ENCODE measurements around the gene BNIPL. TPM values are rescaled to one million over a fixed set of nuclear protein-coding genes. Genes with fewer than 3 reads are reported as not detected.

Gene BNIPL
- total RNA-seq, 1 experiment from 2014 or later, result 0.22 TPM

GRCh38 chr1:151035167-151035566 is 1.2 kb upstream of the BNIPL start:
- DNase-seq, result no peak

GRCh38 chr1:151037032-151037431 is 646 bp downstream of the BNIPL start:
- Histone ChIP-seq H3K27me3 (no peaks in the 10 kb centered on the region), H3K4me1 (no peaks in the 10 kb centered on the region), H3K4me3 (no peak overlapping the region), H3K9me3 (replicated peaks) (no peaks in the 10 kb centered on the region), H3K36me3 (no peaks in the 10 kb centered on the region; the same call in 1 of the 2 replicates), H3K27ac (no peak overlapping the region)
- no peak for DNase-seq

More at GRCh38 chr1:151035167-151035566, 1.2 kb upstream of the BNIPL start:
- H3K27ac ChIP-seq, result no peak overlapping the region
- no peaks in the 10 kb centered on the region for H3K4me1 ChIP-seq
- H3K4me3 ChIP-seq, result no peak overlapping the region
- H3K9me3 ChIP-seq (replicated peaks), result no peaks in the 10 kb centered on the region
- H3K36me3 ChIP-seq, result no peaks in the 10 kb centered on the region; the same call in 1 of the 2 replicates
- no peaks in the 10 kb centered on the region for H3K27me3 ChIP-seq

GRCh38 chr1:151039521-151039920 is 3.1 kb downstream of the BNIPL start:
- Histone ChIP-seq H3K36me3 (no peaks in the 10 kb centered on the region), H3K4me1 (no peaks in the 10 kb centered on the region)

DNA sequence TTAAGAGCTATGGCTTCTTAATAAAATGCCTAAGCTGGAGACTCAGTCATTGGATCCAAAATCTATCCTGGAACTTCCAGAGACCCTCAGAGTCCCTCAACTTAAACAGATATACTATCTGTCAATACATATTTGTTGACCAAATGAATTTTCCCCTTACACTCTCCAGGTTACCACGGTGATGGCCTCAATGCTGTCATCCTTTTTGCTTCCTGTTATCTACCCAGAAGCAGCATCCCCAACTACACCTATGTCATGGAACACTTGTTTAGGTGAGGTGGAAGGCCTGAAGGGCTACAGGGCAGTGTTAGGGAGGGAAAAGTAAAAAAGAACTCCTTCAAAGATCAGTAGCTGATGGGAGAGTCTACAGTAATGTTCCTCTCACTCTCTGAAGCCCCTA is 6.8 kb downstream of the BNIPL start:
- H3K4me3 ChIP-seq, result no peak overlapping the region
- DNase-seq, result no peak
- no peak overlapping the region for H3K27ac ChIP-seq
- H3K4me1 ChIP-seq, result no peaks in the 10 kb centered on the region
- no peaks in the 10 kb centered on the region for H3K9me3 ChIP-seq (replicated peaks)
- no peaks in the 10 kb centered on the region for H3K36me3 ChIP-seq
- H3K27me3 ChIP-seq, result no peaks in the 10 kb centered on the region

More at GRCh38 chr1:151039521-151039920, 3.1 kb downstream of the BNIPL start:
- Histone ChIP-seq H3K27me3 (no peaks in the 10 kb centered on the region), H3K4me3 (no peak overlapping the region), H3K9me3 (replicated peaks) (no peaks in the 10 kb centered on the region), H3K27ac (no peak overlapping the region)
- no peak for DNase-seq

- Histone ChIP-seq H3K36me3 (peaks cover 24% of the 10 kb centered on the region), H3K27me3 (no peaks in the 10 kb centered on the region), H3K9me3 (replicated peaks) (no peaks in the 10 kb centered on the region), H3K4me3 (peak within 1 kb of the TSS; percentile 74), H3K27ac (peak within 1 kb of the TSS; percentile 68), H3K4me1 (no peaks in the 10 kb centered on the region)
- DNase-seq, result peak; percentile 70 to 74
These were observed 11.2 kb downstream of the BNIPL start, which contains the start of gene C1orf56 for GRCh38 chr1:151047591-151047924. Gene C1orf56 (plus strand): TSS chr1:151047751. CDS start chr1:151047848, 97 bp downstream.

DNA sequence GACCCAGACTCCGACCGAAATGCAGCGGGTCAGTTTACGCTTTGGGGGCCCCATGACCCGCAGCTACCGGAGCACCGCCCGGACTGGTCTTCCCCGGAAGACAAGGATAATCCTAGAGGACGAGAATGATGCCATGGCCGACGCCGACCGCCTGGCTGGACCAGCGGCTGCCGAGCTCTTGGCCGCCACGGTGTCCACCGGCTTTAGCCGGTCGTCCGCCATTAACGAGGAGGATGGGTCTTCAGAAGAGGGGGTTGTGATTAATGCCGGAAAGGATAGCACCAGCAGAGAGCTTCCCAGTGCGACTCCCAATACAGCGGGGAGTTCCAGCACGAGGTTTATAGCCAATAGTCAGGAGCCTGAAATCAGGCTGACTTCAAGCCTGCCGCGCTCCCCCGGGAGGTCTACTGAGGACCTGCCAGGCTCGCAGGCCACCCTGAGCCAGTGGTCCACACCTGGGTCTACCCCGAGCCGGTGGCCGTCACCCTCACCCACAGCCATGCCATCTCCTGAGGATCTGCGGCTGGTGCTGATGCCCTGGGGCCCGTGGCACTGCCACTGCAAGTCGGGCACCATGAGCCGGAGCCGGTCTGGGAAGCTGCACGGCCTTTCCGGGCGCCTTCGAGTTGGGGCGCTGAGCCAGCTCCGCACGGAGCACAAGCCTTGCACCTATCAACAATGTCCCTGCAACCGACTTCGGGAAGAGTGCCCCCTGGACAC is 11.7 kb downstream of the BNIPL start:
- Histone ChIP-seq H3K27ac (peak overlapping the region; percentile 68), H3K27me3 (no peaks in the 10 kb centered on the region), H3K4me1 (no peaks in the 10 kb centered on the region), H3K4me3 (peak overlapping the region; percentile 74), H3K9me3 (replicated peaks) (no peaks in the 10 kb centered on the region), H3K36me3 (peaks cover 29% of the 10 kb centered on the region)
- peak; percentile 72 to 76 for DNase-seq

DNA sequence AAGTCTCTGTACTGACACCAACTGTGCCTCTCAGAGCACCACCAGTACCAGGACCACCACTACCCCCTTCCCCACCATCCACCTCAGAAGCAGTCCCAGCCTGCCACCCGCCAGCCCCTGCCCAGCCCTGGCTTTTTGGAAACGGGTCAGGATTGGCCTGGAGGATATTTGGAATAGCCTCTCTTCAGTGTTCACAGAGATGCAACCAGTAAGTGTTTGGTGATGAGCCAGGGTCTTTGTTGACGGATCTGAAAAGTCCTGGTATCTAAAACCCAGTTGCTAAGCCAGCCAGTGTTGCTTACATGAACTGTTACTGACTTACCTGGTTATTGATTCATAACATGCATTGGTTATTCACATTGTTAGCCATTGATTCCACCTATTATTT is 12.3 kb downstream of the BNIPL start:
- no peak overlapping the region for H3K27ac ChIP-seq
- DNase-seq, result no peak
- H3K27me3 ChIP-seq, result no peaks in the 10 kb centered on the region
- peak overlapping the region; percentile 74 for H3K4me3 ChIP-seq
- no peaks in the 10 kb centered on the region for H3K9me3 ChIP-seq (replicated peaks)
- H3K36me3 ChIP-seq, result peaks cover 35% of the 10 kb centered on the region
- H3K4me1 ChIP-seq, result no peaks in the 10 kb centered on the region

GRCh38 chr1:151049458-151049857 is 13.1 kb downstream of the BNIPL start:
- no peak for DNase-seq
- Histone ChIP-seq H3K36me3 (peaks cover 43% of the 10 kb centered on the region), H3K27ac (no peak overlapping the region), H3K4me1 (no peaks in the 10 kb centered on the region), H3K9me3 (replicated peaks) (no peaks in the 10 kb centered on the region), H3K27me3 (no peaks in the 10 kb centered on the region), H3K4me3 (no peak overlapping the region)

- Histone ChIP-seq H3K27ac (no peak overlapping the region), H3K9me3 (replicated peaks) (no peaks in the 10 kb centered on the region), H3K27me3 (no peaks in the 10 kb centered on the region), H3K36me3 (peaks cover 50% of the 10 kb centered on the region), H3K4me1 (no peaks in the 10 kb centered on the region), H3K4me3 (no peak overlapping the region)
- DNase-seq, result no peak
These were observed 13.8 kb downstream of the BNIPL start for GRCh38 chr1:151050051-151050688.

DNA sequence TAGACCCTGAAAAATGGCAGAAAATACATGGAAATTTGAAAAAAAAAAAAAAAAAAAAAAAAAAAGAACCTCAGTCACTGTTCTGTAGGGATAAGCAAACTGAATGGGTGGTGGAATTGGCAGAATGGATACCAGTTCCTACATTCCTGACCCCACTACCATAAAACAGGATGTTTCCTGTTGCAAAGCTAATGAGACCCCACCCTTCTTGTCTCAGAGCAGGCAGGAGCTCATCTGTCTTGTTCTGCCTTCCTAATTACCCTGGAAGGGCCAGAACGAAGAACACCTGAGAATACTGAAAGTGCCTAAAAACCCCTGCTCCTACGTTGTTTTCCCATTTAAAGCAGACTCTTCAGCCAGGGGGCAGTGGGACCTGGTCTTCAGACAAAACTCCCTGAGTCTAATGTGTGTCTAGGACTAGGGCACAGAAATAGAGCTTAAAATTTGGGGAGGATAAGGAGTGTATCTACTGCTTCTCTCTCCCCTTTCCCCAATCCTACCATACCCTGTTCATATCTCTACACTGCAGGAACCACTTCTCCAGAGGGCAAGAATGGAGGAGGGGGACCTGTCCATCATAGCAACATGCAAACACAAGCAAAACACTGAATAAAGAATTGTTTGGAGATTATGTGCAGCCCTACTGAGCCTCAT is 15.1 kb downstream of the BNIPL start:
- DNase-seq, result no peak
- Histone ChIP-seq H3K27me3 (no peaks in the 10 kb centered on the region), H3K36me3 (peaks cover 61% of the 10 kb centered on the region), H3K27ac (no peak overlapping the region), H3K9me3 (replicated peaks) (no peaks in the 10 kb centered on the region), H3K4me3 (no peak overlapping the region), H3K4me1 (no peaks in the 10 kb centered on the region)

- peaks cover 58% of the 10 kb centered on the region for H3K36me3 ChIP-seq
- no peak overlapping the region for H3K4me3 ChIP-seq
- H3K27ac ChIP-seq, result no peak overlapping the region
- no peak for DNase-seq
- H3K9me3 ChIP-seq (replicated peaks), result no peaks in the 10 kb centered on the region
- H3K4me1 ChIP-seq, result peaks cover 5% of the 10 kb centered on the region
- no peaks in the 10 kb centered on the region for H3K27me3 ChIP-seq
These were observed 18.7 kb downstream of the BNIPL start for GRCh38 chr1:151054971-151055547.

DNA sequence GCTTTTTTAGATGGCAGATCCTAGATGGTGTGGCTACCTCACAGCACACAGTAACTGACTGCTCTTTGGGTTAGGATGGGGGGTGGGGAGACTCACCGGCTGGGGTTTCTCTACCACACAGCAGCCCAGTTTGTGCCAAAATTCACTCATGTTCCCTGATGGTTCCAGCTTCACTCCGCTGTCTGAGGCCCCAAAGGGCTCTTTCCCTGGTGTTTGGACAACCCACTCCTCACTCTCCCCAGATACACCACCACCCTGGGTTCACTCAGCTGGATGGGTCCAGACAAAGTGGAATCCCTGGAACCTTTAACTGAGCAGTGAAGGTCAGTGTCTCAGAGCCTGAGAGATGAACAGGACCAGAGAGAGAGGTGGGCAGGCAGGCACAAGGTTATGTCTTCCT is 19.2 kb downstream of the BNIPL start:
- no peaks in the 10 kb centered on the region for H3K27me3 ChIP-seq
- peaks cover 5% of the 10 kb centered on the region for H3K4me1 ChIP-seq
- no peak overlapping the region for H3K27ac ChIP-seq
- peaks cover 54% of the 10 kb centered on the region for H3K36me3 ChIP-seq
- no peak overlapping the region for H3K4me3 ChIP-seq
- no peaks in the 10 kb centered on the region for H3K9me3 ChIP-seq (replicated peaks)
- DNase-seq, result no peak

DNA sequence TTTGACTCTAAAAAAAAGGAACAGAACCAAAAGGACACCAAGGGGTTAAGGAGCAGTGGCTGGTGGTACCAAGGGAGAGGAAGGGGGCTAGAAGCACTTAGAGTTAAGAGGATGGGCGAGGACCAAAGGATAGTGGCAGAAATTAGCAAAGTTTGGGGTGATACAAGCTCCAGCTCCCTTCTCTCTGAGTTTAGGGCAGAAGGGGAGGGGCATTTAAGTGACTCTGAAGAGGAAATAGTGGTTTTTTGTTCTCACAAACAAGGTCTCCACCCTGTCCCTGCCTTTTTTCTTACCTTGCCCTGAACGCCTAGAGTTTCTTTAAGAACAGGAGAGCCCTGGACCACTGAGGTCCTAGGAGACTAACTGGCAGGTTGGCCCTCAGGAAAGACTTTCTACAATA is 19.8 kb downstream of the BNIPL start:
- H3K4me1 ChIP-seq, result peaks cover 5% of the 10 kb centered on the region
- no peak overlapping the region for H3K27ac ChIP-seq
- no peaks in the 10 kb centered on the region for H3K9me3 ChIP-seq (replicated peaks)
- no peaks in the 10 kb centered on the region for H3K27me3 ChIP-seq
- peaks cover 50% of the 10 kb centered on the region for H3K36me3 ChIP-seq
- H3K4me3 ChIP-seq, result no peak overlapping the region
- no peak for DNase-seq

DNA sequence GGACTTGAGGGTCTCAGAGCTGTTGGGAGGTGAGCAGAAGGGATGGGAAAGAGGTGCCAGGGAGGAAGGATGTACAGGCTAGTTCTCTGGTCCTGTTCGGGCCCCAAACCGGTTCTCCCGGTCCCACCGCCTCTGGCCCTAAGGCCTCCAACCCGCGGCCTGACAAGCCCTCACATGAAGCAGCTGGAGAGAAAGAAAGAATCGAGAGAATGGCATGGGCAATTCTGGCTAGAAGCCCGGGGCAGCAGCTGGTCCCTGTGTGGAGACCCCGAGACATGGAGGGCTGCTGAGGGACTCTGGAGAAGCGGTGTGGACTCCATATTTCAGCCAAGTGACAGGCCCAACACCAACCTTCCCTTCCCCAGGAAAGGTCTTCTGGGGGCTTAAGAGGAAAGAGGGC is 22.3 kb downstream of the BNIPL start:
- peak overlapping the region; percentile 74 for H3K27ac ChIP-seq
- H3K9me3 ChIP-seq (replicated peaks), result no peaks in the 10 kb centered on the region
- no peaks in the 10 kb centered on the region for H3K27me3 ChIP-seq
- peaks cover 5% of the 10 kb centered on the region for H3K4me1 ChIP-seq
- peaks cover 28% of the 10 kb centered on the region for H3K36me3 ChIP-seq
- H3K4me3 ChIP-seq, result peak overlapping the region; percentile 71
- peak; percentile 77 to 80 for DNase-seq
